HG03196 (cell line): ENCODE data around the gene ZNF766.
"Not testable (repeated sequence)": the region's sequence is repeated elsewhere in the genome, so short reads cannot be mapped to it uniquely, and the experiment has no call there.

Source experiments
- ATAC-seq: cut with Tn5 transposase; IDR thresholded peaks from one replicate; pipeline ENCODE4 v1.9.1; 2021; ENCODE audit not compliant: unreplicated experiment

Gene ZNF766

GRCh38 chr19:52269338-52270261 lies at the start of gene ZNF766:
ZNF766 (plus strand) TSS chr19:52269587; CDS start chr19:52269614, 27 bp downstream.
- peak; percentile 92 for ATAC-seq

GRCh38 chr19:52219611-52220010 lies 49.8 kb upstream of the ZNF766 start:
- no peak for ATAC-seq

GRCh38 chr19:52221031-52221430 lies 48.4 kb upstream of the ZNF766 start:
- no peak for ATAC-seq

GRCh38 chr19:52221831-52222375 lies 47.5 kb upstream of the ZNF766 start:
- ATAC-seq, result no peak

- no peak for ATAC-seq
These were observed 45.2 kb upstream of the ZNF766 start for GRCh38 chr19:52224211-52224610.

- no peak for ATAC-seq
These were observed 42.7 kb upstream of the ZNF766 start for GRCh38 chr19:52226652-52227051.

GRCh38 chr19:52227196-52227940 lies 42.0 kb upstream of the ZNF766 start:
- ATAC-seq, result no peak

GRCh38 chr19:52227980-52228379 lies 41.4 kb upstream of the ZNF766 start:
- no peak for ATAC-seq

GRCh38 chr19:52229524-52229923 lies 39.9 kb upstream of the ZNF766 start:
- no peak for ATAC-seq

GRCh38 chr19:52230685-52231084 lies 38.7 kb upstream of the ZNF766 start:
- no peak for ATAC-seq

GRCh38 chr19:52231154-52231910 lies 38.1 kb upstream of the ZNF766 start:
- no peak for ATAC-seq

GRCh38 chr19:52234406-52234805 lies 35.0 kb upstream of the ZNF766 start:
- ATAC-seq, result no peak

- no peak for ATAC-seq
These were observed 32.2 kb upstream of the ZNF766 start for GRCh38 chr19:52237197-52237596.

- no peak for ATAC-seq
These were observed 31.5 kb upstream of the ZNF766 start for GRCh38 chr19:52237771-52238400.

- ATAC-seq, result no peak
These were observed 25.4 kb upstream of the ZNF766 start for GRCh38 chr19:52244021-52244420.

- ATAC-seq, result no peak
These were observed 21.1 kb upstream of the ZNF766 start for GRCh38 chr19:52248241-52248640.

- ATAC-seq, result no peak
These were observed 11.0 kb upstream of the ZNF766 start for GRCh38 chr19:52258426-52258825.

GRCh38 chr19:52265556-52265955 lies 3.8 kb upstream of the ZNF766 start:
- not testable (repeated sequence) for ATAC-seq

- ATAC-seq, result no peak
These were observed 989 bp downstream of the ZNF766 start for GRCh38 chr19:52270266-52270885.

- no peak for ATAC-seq
These were observed 3.9 kb downstream of the ZNF766 start for GRCh38 chr19:52273301-52273700.
